Right atrium auricular region (tissue), 2 donors: ENCODE data around the gene CLUH. TPM values are rescaled to one million over a fixed set of nuclear protein-coding genes. Genes with fewer than 3 reads are reported as not detected.
A peak's percentile ranks its signal among the peaks of the same experiment; 100 is the strongest.

Experiments used
- DNase-seq: peaks from one replicate; pipeline ENCODE4 v3.0.0-alpha.2; 2019; ENCODE audit warnings: low spot score
- H3K27ac ChIP-seq, 2 donors: fragments of 200-600 bp; sonication (generic); 1 replicate in 1 of 2; 2 replicates in 1 of 2; pipeline ENCODE4 v1.5.1; 2016 to 2019
- H3K27me3 ChIP-seq, 2 donors: fragments of 200-600 bp; sonication (generic); one replicate each; pipeline versions ENCODE4 v1.5.1 to v1.6.0; 2017 to 2019
- H3K36me3 ChIP-seq: fragments of 200-600 bp; sonication (generic); one replicate; pipeline ENCODE4 v1.5.1; 2016
- H3K4me1 ChIP-seq, 2 donors: fragments of 200-600 bp; sonication (generic); one replicate each; pipeline versions ENCODE4 v1.5.1 to v1.6.0; 2017 to 2019
- H3K4me3 ChIP-seq, 2 donors: fragments of 200-600 bp; sonication (generic); 1 replicate in 1 of 2; 2 replicates in 1 of 2; pipeline ENCODE4 v1.5.1; 2017 to 2019; ENCODE audit warnings: mild to moderate bottlenecking in 1 of 2, moderate library complexity in 1 of 2
- H3K9me3 ChIP-seq, 2 donors: fragments of 200-600 bp; sonication (generic); one replicate each; pipeline ENCODE4 v1.5.1; 2019
- CTCF ChIP-seq, 2 donors: fragments of 200-600 bp; sonication (generic); IDR thresholded peaks; one replicate each; pipeline ENCODE4 v1.5.1; 2019; ENCODE audit warnings: antibody characterized with exemption in 2 of 2
- total RNA-seq, 2 donors: library from RNA; depleted of rRNA; stranded (reverse); fragments of >200 nt; gene quantifications; one replicate each; pipeline ENCODE4 v1.1.0, GENCODE V29; 2016

The CLUH gene
- total RNA-seq, 2 donors from 2014 or later = 94.4 to 126 TPM

- H3K4me3 ChIP-seq = no peak overlapping the region
- H3K27ac ChIP-seq = no peak overlapping the region
- TF ChIP-seq CTCF (IDR thresholded peaks at IDR 0.05) = no peak
- H3K9me3 ChIP-seq = no peaks in the 10 kb centered on the region
- H3K4me1 ChIP-seq = no peaks in the 10 kb centered on the region
- no peaks in the 10 kb centered on the region for H3K36me3 ChIP-seq
- DNase-seq = no peak
- H3K27me3 ChIP-seq = no peaks in the 10 kb centered on the region
Observed at GRCh38 chr17:2735896-2736295, 24.3 kb upstream of the CLUH start.

GRCh38 chr17:2734939-2735338 is 23.4 kb upstream of the CLUH start:
- H3K36me3 ChIP-seq = no peaks in the 10 kb centered on the region
- no peak overlapping the region for H3K27ac ChIP-seq
- no peak for TF ChIP-seq CTCF (IDR thresholded peaks at IDR 0.05)
- DNase-seq = no peak
- no peaks in the 10 kb centered on the region for H3K4me1 ChIP-seq
- H3K4me3 ChIP-seq = no peak overlapping the region
- no peaks in the 10 kb centered on the region for H3K9me3 ChIP-seq
- no peaks in the 10 kb centered on the region for H3K27me3 ChIP-seq

GRCh38 chr17:2731807-2732206 is 20.2 kb upstream of the CLUH start:
- Histone ChIP-seq H3K36me3 (no peaks in the 10 kb centered on the region), H3K9me3 (no peaks in the 10 kb centered on the region), H3K4me1 (no peaks in the 10 kb centered on the region), H3K27me3 (no peaks in the 10 kb centered on the region), H3K27ac (no peak overlapping the region), H3K4me3 (no peak overlapping the region)
- TF ChIP-seq CTCF (IDR thresholded peaks at IDR 0.05) = no peak
- DNase-seq = no peak

- Histone ChIP-seq H3K36me3 (no peaks in the 10 kb centered on the region), H3K9me3 (no peaks in the 10 kb centered on the region), H3K4me1 (no peaks in the 10 kb centered on the region), H3K27ac (no peak overlapping the region), H3K27me3 (no peaks in the 10 kb centered on the region), H3K4me3 (no peak overlapping the region)
- TF ChIP-seq CTCF (IDR thresholded peaks at IDR 0.05) = no peak
- DNase-seq = no peak
Observed at GRCh38 chr17:2730764-2731353, 19.3 kb upstream of the CLUH start.

- no peak overlapping the region for H3K27ac ChIP-seq
- H3K4me3 ChIP-seq = peak overlapping the region; percentile 39 to 50
- H3K27me3 ChIP-seq = no peaks in the 10 kb centered on the region
- H3K9me3 ChIP-seq = no peaks in the 10 kb centered on the region
- peaks cover 0 to 20% of the 10 kb centered on the region in 2 donors for H3K4me1 ChIP-seq
- no peak for DNase-seq
- no peaks in the 10 kb centered on the region for H3K36me3 ChIP-seq
- peak in 1 of 2 donors; percentile 54 for TF ChIP-seq CTCF (IDR thresholded peaks at IDR 0.05)
Observed at GRCh38 chr17:2724784-2725164, 13.2 kb upstream of the CLUH start.
